ENCODE measurements around the gene PIK3C2G.

DNA sequence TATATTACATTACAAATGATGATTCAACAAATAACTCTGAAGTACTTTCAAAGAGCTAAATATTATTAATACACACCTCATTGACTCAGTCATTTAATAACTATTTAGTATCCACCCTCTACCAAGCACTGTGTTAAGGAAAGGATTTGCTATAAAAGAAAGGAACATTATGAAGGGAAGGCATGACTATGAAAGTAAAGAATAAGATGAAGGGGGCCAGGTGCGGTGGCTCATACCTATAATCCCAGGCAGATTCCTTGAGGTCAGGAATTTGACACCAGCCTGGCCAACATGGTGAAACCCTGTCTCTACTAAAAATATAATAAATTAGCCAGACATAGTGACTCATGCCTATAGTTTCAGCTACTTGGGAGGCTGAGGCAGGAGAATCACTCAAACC is 368.6 kb downstream of the PIK3C2G start:
- TF ChIP-seq CTCF (conservative IDR thresholded peaks at IDR 0.05; ENCODE audit: low read length): no peak
- TF ChIP-seq EZH2phosphoT487 (IDR thresholded peaks at IDR 0.05; ENCODE audit: borderline replicate concordance): no peak

Measured in Loucy (cell line).